Left cardiac atrium (tissue), 4 donors: ENCODE data around the gene PEX11G. TPM values are rescaled to one million over a fixed set of nuclear protein-coding genes. Genes with fewer than 3 reads are reported as not detected.

Source experiments
- ATAC-seq, 2 donors: fragments of 200-7000 bp; cut with Tn5 transposase; one replicate each; pipeline ENCODE4 v1.9.1; 2020; ENCODE audit warnings: mild to moderate bottlenecking in 2 of 2, moderate library complexity in 2 of 2
- DNase-seq: peaks from one replicate; pipeline ENCODE4 v3.0.0-alpha.2; 2020
- intact Hi-C, 2 donors: fragments of 100-400 bp; cut with DNase I; formaldehyde crosslinking; loops; one replicate each; pipeline versions ENCODE4 v1.14.1 to v1.15.1; 2022 to 2023
- total RNA-seq, 2 donors: library from RNA; stranded (reverse); fragmentation: NEBNext Ultra II Directional; extraction: Animal tissue kit (Norgen Biotek cat#: 25700); gene quantifications; one replicate each; pipeline ENCODE4 v1.2.1, GENCODE V29; 2021
- donor health status: DM: no; HTN: yes; CAD: no.
- donor health status: DM: no; HTN: yes; CAD: no; lungs with severe emphysema.
- donor health status: DM: yes; HTN: yes; CAD: no.
- donor health status: Dilated cardiomyopathy.

Gene PEX11G
- total RNA-seq, 2 donors from 2014 or later: 1.2 to 2.0 TPM

DNA sequence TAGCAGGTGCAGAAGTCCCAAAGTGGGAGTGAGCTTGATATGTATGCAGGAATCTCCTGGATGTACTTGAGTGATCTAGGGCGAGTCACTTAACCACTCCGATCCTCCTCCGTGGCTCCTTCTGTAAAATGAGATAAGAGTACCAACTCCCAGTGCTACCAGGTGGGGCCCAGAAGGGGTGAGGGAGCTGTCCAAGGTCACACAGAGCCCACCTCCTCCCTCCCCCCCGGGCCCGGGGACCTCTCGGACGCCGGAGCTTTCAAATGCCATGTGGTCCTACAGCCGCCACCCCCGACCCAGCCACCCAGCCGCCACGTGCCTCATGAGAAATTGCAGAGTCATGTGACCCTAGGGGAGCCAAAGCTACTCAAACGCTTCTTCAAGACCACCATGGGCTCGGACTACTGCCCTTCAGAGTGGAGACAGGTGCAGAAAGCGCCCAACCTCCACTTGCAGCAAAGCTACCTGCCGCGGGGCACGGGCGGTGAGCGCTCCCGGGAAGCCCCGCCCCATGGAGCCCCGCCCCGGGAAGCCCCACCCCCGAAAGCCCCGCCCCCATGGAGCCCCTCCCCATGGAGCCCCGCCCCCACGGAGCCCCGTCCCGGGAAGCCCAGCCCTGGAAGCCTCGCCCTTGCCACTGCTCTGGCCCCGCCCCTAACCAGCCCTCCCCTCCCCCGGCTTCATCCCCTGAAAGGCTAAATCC, 17.0 kb upstream of the PEX11G start:
- ATAC-seq: peak; percentile 58 to 59
- intact Hi-C loops: no loop called here
- DNase-seq: peak; percentile 57

DNA sequence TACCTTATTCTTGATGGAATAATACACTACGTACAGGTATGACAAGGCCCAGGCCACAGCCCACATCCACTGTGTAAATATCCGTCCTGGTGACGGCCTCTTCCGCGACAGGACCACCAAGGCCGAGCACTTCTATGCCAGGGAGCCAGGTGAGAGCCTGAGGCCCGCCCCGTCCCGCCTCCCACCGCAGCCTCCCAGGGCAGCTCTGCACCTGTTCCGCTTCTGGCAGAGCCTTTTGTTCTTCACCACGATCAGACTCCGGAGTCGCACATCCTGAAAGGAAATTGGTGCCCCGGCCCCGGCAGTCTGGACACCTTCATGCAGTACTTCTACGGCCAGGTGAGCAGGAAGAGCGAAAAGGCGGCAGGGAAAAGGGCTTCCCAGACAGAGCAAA, 16.4 kb upstream of the PEX11G start:
- DNase-seq (no peak), ATAC-seq (no peak)
- intact Hi-C loops: no loop called here

DNA sequence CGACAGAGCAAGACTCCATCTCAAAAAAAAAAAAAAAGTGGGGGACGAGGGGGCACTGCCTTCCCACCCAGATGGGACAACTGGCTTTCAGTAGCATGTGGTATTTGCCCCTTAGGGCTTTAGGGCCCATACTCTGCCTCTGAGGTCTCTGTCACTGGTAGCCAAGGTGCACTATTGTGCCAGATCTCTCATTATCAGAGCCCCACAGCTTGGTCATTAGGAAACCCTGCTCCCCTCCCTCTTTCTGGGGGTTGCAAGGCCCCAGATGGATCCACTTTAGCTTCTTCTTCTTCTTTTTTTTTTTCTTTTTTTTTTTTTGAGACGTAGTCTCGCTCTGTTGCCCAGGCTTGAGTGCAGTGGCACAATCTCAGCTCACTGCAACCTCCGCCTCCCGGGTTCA, 15.8 kb upstream of the PEX11G start:
- intact Hi-C loops: no loop called here
- ATAC-seq (no peak), DNase-seq (no peak)

DNA sequence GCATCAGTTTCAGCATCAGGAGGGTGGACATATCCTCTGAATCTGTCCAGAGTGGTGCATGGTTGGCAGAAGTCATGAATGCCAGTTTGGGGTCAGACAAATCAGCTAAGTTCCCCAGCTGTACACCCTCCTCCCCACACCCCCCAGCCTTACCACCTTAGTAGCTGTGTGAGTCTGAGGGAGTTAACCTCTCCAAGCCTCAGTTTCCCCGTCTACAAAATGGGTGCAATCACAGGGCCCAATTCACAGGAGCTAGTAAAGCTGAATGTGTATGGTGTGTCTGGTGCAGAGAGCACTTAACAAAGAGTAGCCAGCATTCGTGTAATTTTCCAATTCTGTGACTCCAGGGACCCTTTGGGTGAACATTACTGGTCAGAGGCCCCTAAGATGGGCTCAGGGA, 13.7 kb upstream of the PEX11G start:
- DNase-seq: no peak
- intact Hi-C loops: no loop called here
- ATAC-seq: no peak

DNA sequence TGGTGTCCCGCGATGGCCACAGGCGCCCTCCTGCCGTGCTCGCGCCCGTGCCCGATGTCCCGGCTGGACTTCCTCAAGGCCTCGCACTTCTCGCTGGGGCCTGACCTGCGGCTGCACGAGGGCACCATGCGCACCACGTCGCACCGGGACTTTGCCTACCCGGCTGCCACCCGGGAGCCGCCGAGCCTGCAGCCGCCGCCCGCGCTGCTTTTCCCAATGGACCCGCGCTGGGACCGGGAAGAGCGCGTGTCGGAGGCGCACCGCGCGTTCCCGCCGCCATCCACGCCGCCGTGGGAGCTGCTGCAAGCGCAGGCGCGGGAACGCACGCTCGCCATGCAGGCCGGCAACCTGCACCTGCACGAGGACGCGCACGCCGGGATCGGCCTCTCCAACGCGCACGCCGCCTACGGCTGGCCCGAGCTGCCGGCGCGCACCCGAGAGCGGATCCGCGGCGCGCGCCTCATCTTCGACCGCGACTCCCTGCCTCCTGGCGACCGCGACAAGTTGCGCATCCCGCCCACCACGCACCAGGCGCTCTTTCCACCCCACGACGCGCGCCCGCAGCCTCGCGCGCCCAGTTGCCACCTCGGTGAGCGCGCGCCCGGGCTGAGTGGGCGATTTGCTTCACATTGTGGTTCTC, 12.1 kb upstream of the PEX11G start:
- intact Hi-C loops: no loop called here
- ATAC-seq: peak; percentile 58 to 77
- peak; percentile 61 for DNase-seq

DNA sequence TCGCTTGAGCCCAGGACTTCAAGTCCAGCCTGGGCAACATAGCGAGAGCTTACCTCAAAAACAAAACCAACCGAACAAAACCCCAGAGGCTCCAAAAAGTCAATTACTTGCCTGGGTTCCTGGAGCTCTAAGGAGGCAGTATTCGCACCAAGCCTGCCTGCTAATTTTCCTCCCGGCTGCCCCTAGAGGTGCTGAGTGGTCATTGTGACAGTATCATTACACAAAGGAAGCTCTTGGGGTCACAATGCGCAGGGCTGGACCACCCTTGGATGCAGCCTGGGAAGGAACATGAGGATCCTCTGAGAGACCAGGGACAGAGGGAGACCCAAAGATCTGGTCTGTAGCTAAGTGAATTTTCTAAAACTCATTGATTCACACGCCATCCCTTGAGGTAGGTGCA, 8.5 kb upstream of the PEX11G start:
- no peak for DNase-seq
- intact Hi-C loops: no loop called here
- no peak for ATAC-seq

DNA sequence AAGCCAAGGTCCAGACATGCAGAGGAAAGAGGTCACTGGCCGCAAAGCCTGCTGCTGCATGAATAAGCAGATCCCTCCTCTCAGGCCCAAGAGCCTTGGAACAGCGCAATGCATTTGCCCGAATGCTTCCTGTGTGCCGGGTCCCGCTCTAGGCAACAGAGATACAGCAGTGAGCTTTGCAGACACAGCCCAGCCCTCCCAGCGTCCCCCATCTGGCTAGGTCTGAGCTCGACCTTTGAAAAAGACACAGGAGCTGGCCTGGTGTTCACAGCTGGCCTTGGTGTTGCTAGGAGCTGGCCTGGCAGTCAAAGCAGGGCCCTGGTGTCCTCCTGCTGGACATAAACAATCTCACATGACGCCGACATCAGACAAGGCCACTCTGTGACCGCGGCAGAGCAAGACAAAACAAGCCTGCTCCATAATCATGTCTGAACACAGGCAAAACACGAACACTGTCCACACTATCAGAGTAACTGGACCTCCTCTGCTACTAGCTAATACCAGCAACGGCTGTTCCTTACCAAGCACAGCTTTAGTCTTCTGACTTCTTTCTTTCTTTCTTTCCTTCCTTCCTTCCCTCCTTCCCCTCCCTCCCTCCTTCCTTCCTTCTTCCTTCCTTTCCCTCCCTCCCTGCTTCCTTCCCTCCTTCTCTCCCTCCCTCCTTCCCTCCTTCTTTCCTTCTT, 5.7 kb upstream of the PEX11G start:
- intact Hi-C loops: no loop called here
- DNase-seq (no peak), ATAC-seq (peak; percentile 77 to 81)

DNA sequence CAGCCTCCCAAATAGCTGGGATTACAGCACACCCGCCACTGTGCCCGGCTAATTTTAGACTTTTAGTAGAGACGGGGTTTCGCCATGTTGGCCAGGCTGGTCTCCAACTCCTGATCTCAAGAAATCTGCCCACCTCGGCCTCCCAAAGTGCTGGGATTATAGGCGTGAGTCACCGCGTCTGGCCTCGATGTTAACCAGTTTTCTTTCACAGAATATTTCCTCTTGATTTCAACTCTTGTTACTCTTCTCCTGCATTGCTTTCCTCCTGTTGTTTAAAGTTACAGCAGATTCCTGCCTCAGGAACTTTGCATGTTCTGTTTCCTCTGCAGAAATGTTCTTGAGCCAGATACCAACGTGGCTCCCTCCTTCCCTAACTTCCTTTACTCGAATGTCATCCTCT, 3.7 kb upstream of the PEX11G start:
- DNase-seq: no peak
- ATAC-seq: no peak
- intact Hi-C loops: no loop called here

DNA sequence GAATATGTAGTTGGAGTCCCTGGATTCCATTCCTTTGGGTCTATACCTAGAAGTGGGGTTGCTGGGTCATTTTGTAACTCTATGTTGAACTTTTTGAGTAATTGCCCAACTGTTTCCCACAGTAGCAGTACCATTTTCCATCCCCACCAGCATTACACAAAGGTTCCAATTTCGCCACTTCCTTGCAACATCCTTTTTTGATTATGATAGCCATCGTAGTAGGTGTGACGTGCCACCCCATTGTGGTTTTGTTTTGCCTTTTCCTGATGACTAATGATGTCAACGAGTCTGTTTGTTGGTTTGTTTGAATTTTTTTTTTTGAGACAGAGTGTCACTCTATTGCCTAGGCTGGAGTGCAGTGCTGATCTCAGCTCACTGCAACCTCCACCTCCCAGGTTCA, 3.3 kb upstream of the PEX11G start:
- DNase-seq: no peak
- intact Hi-C loops: no loop called here
- no peak for ATAC-seq

DNA sequence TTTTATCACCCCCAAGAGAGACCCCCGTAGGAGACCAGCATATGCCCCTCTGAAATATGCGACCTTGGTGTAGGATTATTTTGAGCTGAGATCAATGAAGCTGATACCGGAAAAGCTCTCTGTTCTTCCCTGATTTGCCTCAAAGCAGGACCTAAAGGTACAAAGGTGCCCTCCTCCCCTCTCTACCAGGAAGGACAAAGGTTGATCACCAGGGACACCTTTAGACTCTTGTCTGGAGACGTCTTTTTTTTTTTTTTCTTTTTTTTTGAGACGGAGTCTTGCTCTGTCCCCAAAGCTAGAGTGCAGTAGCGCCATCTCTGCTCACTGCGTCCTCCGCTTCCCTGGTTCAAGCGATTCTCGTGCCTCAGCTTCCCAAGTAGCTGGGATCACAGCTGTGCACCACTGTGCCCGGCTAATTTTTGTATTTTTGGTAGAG, 792 bp upstream of the PEX11G start:
- ATAC-seq: no peak
- DNase-seq: no peak
- intact Hi-C loops: no loop called here

DNA sequence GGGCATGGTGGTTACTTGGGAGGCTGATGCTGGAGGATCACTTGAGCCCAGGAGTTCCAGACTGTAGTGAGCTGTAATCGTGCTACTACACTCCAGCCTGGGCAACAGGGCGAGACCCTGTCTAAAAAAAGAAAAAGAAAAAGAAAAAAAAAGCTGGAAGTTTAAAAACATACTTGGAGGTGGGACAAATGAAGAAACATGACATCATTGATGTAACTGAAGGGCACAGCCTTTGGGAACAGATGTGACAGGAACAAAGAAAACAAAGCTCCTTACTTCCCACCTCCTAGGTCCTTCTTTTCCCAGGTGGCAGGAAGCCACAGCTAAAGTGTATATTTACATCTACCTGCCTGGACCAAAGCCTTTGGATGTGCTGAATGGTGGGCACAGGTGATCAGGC, 1.9 kb downstream of the PEX11G start:
- no peak for DNase-seq
- ATAC-seq: no peak
- intact Hi-C loops: no loop called here

DNA sequence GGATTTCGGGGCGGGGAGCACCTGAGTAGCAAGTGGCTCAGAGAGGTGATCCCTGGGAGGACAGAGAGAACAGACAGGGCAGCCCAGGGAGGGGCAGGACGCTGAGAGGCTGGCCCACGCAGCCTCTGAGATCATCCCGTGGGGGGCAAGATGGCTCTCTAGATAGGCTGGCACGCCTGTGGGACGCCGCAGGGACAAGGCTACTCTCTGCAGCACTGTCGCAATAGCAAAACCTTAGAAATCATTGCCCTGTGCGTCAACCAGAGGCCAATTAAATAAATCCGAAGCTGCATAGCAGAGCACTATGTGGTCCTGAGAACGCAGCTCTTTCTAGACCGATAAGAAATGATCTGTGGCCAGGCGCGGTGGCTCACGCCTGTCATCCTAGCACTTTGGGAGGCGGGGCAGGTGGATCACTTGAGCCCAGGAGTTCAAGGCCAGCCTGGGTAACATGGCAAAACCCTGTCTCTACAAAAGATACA, 5.1 kb downstream of the PEX11G start:
- DNase-seq (no peak), ATAC-seq (no peak)
- intact Hi-C loops: no loop called here

DNA sequence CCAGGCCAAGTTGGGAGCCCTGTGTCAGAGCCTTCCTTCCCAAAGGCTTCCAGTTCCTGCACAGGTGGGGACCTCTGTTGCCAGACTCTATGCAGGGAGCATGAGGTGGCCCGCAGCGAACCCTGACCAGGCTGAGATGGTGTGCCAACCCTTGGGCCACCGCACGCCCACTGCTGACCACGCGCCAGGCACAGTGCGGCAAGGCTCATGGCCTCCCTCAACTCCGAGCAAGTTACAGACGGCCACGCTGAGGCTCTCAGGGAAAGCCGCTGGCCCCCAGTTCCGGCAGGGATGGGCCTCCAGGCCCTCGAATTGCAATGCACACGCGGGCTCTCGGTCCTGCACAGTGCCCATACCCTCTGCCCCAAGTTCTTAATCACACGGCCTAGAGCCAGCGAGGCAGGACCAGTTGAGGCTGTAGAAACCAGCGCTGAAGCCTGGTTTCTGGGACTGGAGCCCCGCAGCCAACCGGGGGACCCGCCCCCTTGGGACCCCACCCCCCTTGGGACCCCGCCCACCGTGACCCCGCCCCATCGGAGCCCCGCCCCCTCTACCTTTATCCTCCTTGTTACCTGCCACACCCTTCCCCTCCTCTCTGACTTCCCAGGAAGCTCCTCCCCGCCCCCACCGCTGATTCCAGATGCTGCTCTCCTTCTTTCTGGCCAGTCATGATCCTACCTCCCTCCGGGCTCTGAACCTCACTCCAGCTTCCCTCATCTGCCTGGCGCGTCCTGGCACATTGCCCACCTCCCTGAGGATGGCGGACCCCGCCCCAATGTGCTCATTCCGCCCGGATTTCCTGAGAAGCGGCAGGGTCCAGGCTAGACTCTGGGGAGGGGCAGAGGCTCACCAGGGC, 6.0 kb downstream of the PEX11G start:
- intact Hi-C loops: no loop called here
- peak in 1 of 2 donors; percentile 14 for ATAC-seq
- DNase-seq: peak; percentile 74

DNA sequence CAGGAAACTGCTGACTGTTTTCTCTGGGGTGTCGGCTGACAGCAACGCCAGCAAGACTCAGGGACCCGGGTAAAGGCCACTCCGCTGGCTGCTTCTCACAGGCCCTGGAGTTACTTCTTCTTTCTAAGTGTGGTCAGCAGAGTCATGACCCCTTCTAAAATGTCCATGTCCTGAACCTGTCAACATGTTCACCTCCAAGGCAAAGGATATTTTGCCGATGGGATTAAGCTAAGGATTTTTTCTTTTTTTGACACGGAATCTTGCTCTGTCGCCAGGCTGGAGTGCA, 7.9 kb downstream of the PEX11G start:
- intact Hi-C loops: no loop called here
- peak in 1 of 2 donors; percentile 28 for ATAC-seq
- no peak for DNase-seq

DNA sequence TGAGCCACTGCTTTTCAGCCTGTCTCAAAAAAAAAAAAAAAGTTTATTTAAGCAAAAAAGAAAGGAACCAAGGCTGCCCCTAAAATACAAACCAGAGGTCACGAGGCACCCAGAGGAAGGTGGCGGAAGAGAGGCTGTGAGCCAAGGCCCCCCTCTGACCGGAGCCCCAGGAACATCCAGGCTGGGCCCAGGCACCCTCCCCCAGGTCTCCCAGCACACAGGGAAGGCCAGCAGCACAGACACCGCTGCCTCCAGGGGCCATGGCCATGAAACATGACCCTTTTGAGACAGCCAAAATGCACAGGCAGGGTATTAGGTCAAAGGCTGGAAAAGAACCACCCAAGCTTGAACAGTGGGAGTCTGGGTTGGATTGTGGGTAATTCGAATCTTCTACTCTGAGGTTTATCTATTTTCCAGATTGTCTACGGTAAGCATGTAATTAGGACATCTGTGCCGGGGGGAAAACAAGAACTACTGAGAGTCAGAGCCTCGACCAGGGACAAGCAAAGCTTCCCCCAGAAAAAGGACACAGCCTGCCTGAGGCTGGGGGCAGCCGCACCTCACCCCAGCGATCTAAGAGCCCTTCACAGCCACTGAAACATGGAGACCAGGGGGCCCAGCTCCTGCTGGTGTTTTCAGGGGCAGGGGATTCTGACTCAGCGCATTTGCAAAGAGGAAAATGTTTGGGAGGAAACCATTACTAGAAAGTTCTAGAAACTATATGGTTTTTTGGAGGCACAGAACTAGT, 8.4 kb downstream of the PEX11G start:
- ATAC-seq (no peak), DNase-seq (no peak)
- intact Hi-C loops: no loop called here

DNA sequence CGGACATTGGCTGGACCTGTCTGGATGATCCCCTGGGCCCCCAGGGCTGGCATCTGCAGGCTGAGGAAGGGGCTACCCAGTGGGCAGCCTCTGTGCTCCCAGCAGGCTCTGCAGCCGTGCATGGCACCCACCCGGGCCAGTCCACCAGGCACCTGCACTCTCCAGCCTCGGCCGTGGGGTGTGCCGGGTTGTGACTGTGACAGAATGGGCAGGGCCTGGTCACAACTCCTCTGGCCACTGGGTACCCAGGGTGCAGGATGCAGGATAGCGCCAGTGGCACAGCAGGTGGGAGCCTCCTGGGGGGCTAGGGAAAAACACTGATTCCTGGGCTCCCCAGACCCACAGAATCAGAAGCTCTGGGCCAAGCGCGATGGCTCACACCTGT, 10.0 kb downstream of the PEX11G start:
- DNase-seq (no peak), ATAC-seq (peak in 1 of 2 donors; percentile 7)
- intact Hi-C loops: no loop called here

DNA sequence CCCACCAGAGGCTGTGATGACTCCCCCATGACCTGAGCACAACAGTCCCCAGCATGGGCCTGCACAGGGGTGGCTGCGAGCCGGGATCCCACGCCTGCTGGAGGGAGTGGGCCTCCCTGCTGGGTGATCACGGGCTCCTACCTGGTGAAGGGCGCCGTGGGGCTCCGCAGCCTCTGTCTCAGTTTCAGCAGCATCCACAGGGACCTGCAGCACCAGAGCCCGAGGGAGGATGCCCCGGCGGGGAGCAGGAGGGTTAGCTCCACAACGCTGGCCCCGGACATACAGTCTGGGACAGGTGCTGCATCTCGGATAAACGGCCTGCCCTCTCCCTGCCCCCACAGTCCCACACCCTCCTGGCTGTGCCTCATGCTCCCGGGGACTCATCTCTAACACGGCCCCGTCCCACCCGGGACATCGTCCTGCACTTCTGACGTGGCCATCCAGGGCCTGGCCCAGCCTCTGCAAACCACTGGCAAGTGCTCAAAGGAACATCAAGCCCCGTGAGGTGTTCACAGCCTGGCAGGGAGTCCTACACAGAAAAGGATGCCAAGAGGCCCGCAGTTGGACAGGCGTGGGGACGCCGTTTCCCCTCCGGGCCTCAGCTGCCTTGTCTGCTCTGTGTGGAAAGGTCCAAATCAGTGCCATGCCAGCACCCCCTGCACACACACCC, 10.5 kb downstream of the PEX11G start:
- DNase-seq (no peak), ATAC-seq (peak in 1 of 2 donors; percentile 4)
- intact Hi-C loops: no loop called here

DNA sequence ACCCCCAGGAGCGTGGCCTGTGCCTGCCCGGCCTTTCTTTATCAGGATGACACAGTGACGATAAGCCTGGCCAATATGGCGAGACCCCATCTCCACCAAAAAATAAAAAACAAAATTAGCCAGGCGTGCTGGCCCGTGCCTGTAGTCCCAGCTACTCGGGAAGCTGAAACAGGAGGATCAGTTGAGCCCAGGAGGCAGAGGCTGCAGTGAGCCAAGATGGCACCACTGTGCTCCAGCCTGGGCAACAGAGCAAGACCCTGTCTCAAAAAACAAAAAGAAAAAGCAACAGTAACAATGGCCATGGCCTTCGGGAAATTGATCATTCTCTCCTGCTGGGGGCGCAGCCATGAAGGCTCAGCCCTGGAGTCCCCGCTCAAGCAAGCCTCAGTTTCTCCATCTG, 11.1 kb downstream of the PEX11G start:
- intact Hi-C loops: no loop called here
- ATAC-seq (no peak), DNase-seq (no peak)
